ENCODE data around the gene FXYD6.

GRCh38 chr11:117820071-117820470, 56.4 kb downstream of the FXYD6 start:
- TF ChIP-seq CTCF (IDR thresholded peaks at IDR 0.05) (no peak), EZH2 (IDR thresholded peaks at IDR 0.05; ENCODE audit: borderline replicate concordance, insufficient read depth, low read depth, low read length, poor library complexity, severe bottlenecking) (no peak)

Data from B cell (primary cell).